ENCODE results near the gene B4GALT6.

Gene B4GALT6

DNA sequence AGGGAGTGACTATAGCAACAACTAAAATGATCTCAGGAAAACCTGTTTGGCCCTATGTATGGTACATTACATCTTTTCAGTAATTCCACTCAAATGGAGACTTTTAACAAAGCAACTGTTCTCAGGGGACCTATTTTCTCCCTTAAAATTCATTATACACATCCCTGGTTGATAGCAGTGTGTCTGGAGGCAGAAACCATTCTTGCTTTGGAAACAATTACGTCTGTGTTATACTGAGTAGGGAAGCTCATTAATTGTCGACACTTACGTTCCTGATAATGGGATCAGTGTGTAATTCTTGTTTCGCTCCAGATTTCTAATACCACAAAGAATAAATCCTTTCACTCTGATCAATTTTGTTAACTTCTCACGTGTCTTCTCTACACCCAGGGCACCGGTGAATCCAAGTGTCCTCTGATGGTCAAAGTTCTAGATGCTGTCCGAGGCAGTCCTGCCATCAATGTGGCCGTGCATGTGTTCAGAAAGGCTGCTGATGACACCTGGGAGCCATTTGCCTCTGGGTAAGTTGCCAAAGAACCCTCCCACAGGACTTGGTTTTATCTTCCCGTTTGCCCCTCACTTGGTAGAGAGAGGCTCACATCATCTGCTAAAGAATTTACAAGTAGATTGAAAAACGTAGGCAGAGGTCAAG is 91.7 kb downstream of the B4GALT6 start:
- Histone ChIP-seq H3K4me2 (no peak overlapping the region), H3K4me3 (IDR thresholded peaks at IDR 0.05; ENCODE audit: insufficient read depth, low read depth, low read length) (no peak overlapping the region), H3K27ac (no peak overlapping the region), H3K9ac (no peak overlapping the region), H3K36me3 (ENCODE audit: insufficient read depth) (no peaks in the 10 kb centered on the region), H3K79me2 (ENCODE audit: insufficient read depth, low read depth) (no peaks in the 10 kb centered on the region), H3K27me3 (ENCODE audit: insufficient read depth, low read depth) (no peaks in the 10 kb centered on the region), H3K4me1 (ENCODE audit: low read depth, poor library complexity, severe bottlenecking) (no peaks in the 10 kb centered on the region), H4K20me1 (ENCODE audit: insufficient read depth) (no peaks in the 10 kb centered on the region), H2AFZ (ENCODE audit: low read depth) (no peak overlapping the region)
- no peak for TF ChIP-seq CTCF (conservative IDR thresholded peaks at IDR 0.05; ENCODE audit: low read depth, low read length)

- H3K27ac ChIP-seq = no peak within 1 kb of the TSS
- H4K20me1 ChIP-seq (ENCODE audit: insufficient read depth) = no peaks in the 10 kb centered on the region
- no peak within 1 kb of the TSS for H3K4me3 ChIP-seq (IDR thresholded peaks at IDR 0.05; ENCODE audit: insufficient read depth, low read depth, low read length)
- no peaks in the 10 kb centered on the region for H3K27me3 ChIP-seq (ENCODE audit: insufficient read depth, low read depth)
- H2AFZ ChIP-seq (ENCODE audit: low read depth) = no peak within 1 kb of the TSS
- H3K79me2 ChIP-seq (ENCODE audit: insufficient read depth, low read depth) = no peaks in the 10 kb centered on the region
- no peak within 1 kb of the TSS for H3K9ac ChIP-seq
- no peaks in the 10 kb centered on the region for H3K4me1 ChIP-seq (ENCODE audit: low read depth, poor library complexity, severe bottlenecking)
- H3K36me3 ChIP-seq (ENCODE audit: insufficient read depth) = no peaks in the 10 kb centered on the region
- H3K4me2 ChIP-seq = no peak within 1 kb of the TSS
- no peak for TF ChIP-seq CTCF (conservative IDR thresholded peaks at IDR 0.05; ENCODE audit: low read depth, low read length)
Measured at GRCh38 chr18:31591628-31592027, 92.8 kb downstream of the B4GALT6 start, which contains the start of gene TTR. TSS of gene TTR (plus strand) at chr18:31591877. CDS start at chr18:31591903, 26 bp downstream.

DNA sequence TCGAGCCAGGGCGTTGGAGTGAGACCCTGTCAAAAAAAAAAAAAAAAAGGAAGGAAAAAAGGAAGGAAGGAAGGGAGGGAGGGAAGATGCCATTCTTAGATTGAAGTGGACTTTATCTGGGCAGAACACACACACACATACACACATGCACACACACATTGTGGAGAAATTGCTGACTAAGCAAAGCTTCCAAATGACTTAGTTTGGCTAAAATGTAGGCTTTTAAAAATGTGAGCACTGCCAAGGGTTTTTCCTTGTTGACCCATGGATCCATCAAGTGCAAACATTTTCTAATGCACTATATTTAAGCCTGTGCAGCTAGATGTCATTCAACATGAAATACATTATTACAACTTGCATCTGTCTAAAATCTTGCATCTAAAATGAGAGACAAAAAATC is 93.3 kb downstream of the B4GALT6 start:
- Histone ChIP-seq H3K4me1 (ENCODE audit: low read depth, poor library complexity, severe bottlenecking) (no peaks in the 10 kb centered on the region), H3K36me3 (ENCODE audit: insufficient read depth) (no peaks in the 10 kb centered on the region), H4K20me1 (ENCODE audit: insufficient read depth) (no peaks in the 10 kb centered on the region), H2AFZ (ENCODE audit: low read depth) (no peak overlapping the region), H3K4me2 (no peak overlapping the region), H3K27ac (no peak overlapping the region), H3K9ac (no peak overlapping the region), H3K27me3 (ENCODE audit: insufficient read depth, low read depth) (no peaks in the 10 kb centered on the region), H3K79me2 (ENCODE audit: insufficient read depth, low read depth) (no peaks in the 10 kb centered on the region), H3K4me3 (IDR thresholded peaks at IDR 0.05; ENCODE audit: insufficient read depth, low read depth, low read length) (no peak overlapping the region)
- TF ChIP-seq CTCF (conservative IDR thresholded peaks at IDR 0.05; ENCODE audit: low read depth, low read length) = no peak

DNA sequence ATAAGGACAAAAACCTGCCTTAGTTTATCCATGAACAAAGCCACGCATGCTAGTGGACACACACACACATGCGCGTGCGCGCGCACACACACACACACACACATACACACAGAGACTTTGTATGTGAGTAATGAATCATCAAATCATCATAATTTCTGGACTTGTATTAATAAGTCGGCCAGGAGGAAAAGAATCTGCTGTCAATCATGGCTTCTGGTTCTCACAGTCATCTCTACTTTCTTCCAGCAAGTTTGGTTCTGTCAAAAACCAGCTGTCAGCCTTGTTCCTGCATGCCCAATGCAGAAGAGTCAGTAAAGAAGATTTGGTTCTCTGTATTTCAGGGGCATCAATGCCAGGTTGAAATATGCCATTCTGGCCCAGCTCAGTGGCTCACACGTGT is 93.8 kb downstream of the B4GALT6 start:
- Histone ChIP-seq H3K27ac (no peak overlapping the region), H3K27me3 (ENCODE audit: insufficient read depth, low read depth) (no peaks in the 10 kb centered on the region), H3K4me1 (ENCODE audit: low read depth, poor library complexity, severe bottlenecking) (no peaks in the 10 kb centered on the region), H3K36me3 (ENCODE audit: insufficient read depth) (no peaks in the 10 kb centered on the region), H3K4me3 (IDR thresholded peaks at IDR 0.05; ENCODE audit: insufficient read depth, low read depth, low read length) (no peak overlapping the region), H3K4me2 (no peak overlapping the region), H3K9ac (no peak overlapping the region), H4K20me1 (ENCODE audit: insufficient read depth) (no peaks in the 10 kb centered on the region), H2AFZ (ENCODE audit: low read depth) (no peak overlapping the region), H3K79me2 (ENCODE audit: insufficient read depth, low read depth) (no peaks in the 10 kb centered on the region)
- TF ChIP-seq CTCF (conservative IDR thresholded peaks at IDR 0.05; ENCODE audit: low read depth, low read length) = no peak

Data from KMS-11 (cell line).